Uterus (tissue), 2 donors: ENCODE results near the gene CHEK2.

Source experiments
- POLR2A ChIP-seq, 2 donors: fragments of 450-650 bp; IDR thresholded peaks; one replicate each; pipeline ENCODE4 v1.6.1; 2016; ENCODE audit warnings: antibody characterized with exemption in 2 of 2, mild to moderate bottlenecking in 1 of 2, moderate library complexity in 1 of 2
- TF ChIP-seq, protein P1 (sequence below), 4 experiments: fragments of 200-600 bp in 2 of 4; fragments of 450-650 bp in 2 of 4; sonication (generic) in 2 of 4; IDR thresholded peaks; one replicate each; pipeline ENCODE4 v1.5.1; 2016 to 2019; ENCODE audit warnings: antibody characterized with exemption in 4 of 4, mild to moderate bottlenecking in 2 of 4, moderate library complexity in 1 of 4

DNA sequence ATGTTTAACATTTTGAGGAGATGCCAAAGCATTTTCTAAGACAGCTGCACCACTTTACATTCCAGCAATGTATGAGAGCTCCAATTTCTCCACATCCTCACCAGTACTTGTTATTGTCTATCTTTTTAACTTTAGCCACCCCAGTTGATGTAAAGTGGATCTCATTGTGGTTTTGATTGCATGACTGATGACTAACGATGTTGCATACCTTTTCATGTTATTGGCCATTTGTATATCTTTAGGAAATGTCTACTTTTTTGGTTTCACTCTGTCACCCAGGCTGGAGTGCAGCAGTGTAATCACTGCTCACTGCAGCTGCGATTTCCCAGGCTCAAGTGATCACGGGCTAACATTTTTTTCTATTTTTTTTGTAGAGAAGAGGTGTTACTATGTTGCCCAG is 70.9 kb downstream of the CHEK2 start:
- TF ChIP-seq, protein P1, sequence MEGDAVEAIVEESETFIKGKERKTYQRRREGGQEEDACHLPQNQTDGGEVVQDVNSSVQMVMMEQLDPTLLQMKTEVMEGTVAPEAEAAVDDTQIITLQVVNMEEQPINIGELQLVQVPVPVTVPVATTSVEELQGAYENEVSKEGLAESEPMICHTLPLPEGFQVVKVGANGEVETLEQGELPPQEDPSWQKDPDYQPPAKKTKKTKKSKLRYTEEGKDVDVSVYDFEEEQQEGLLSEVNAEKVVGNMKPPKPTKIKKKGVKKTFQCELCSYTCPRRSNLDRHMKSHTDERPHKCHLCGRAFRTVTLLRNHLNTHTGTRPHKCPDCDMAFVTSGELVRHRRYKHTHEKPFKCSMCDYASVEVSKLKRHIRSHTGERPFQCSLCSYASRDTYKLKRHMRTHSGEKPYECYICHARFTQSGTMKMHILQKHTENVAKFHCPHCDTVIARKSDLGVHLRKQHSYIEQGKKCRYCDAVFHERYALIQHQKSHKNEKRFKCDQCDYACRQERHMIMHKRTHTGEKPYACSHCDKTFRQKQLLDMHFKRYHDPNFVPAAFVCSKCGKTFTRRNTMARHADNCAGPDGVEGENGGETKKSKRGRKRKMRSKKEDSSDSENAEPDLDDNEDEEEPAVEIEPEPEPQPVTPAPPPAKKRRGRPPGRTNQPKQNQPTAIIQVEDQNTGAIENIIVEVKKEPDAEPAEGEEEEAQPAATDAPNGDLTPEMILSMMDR (IDR thresholded peaks at IDR 0.05): no peak
- no peak for TF ChIP-seq POLR2A (IDR thresholded peaks at IDR 0.05)
